Astrocyte of the cerebellum (primary cell): ENCODE measurements around the gene TSPO2.

ENCODE experiments used
- DNase-seq: peaks from one replicate; pipeline ENCODE4 v3.0.0-alpha.2; 2011; ENCODE audit warnings: low read depth
- H3K4me3 ChIP-seq: 2 replicates; pipeline ENCODE4 v1.5.1; 2011; ENCODE audit warnings: mild to moderate bottlenecking, low read depth, low read length, moderate library complexity
- in situ Hi-C: cut with HindIII; loops from 2 replicates; pipeline ENCODE4 v1.10.0; 2017; ENCODE audit warnings: low sequenced_read_pairs
- TF ChIP-seq, protein P1 (sequence below): IDR thresholded peaks from 2 replicates; pipeline ENCODE4 v1.5.1; 2012; ENCODE audit warnings: low read length, low read depth, moderate library complexity, mild to moderate bottlenecking; ENCODE audit errors: missing control alignments

The TSPO2 gene

DNA sequence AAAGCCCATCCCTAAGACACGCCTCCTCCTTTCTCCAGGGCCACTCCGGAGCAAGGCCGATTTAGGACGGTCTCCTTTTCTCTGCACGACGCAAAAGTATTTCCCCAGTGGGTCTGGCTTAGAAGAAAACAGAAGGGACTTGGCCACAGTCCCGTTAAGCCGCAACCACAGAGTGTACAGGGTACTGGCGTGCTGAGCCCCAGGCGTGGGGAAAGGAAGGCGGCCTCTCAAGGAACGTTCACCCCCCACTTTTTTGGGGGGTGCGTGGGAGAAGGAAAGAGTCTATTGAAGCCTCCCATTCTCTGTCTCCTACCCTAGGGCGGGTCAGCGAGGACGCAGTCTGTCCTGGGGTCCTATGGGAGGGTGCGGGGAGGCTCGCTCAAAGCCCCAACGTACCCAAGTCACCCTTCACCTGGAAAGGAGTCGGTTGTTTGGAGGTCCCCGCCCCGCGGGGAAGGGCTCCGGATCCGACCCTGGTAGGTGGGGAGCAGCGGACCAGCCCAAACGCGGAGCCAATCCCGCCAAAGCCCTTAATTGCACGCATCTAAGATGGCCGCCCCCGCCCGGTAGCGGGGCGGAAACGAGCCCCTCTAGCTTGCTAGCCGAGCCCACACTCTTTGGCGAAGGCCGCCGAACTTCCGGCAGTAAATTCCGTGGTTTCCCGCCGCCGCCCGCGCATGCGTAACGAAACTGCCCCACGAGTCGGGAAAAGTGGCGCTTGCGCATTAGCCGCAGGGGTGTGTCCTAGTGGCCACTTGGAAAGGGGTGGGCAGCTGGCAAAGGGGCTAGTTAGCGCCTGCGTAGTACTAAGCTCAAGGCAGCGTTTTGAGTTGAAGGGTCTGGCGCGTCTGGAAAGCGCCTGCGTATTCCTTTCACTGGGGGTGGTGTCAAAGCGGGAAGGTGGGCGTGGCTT lies 29.9 kb downstream of the TSPO2 start, which contains the start of gene OARD1:
Gene OARD1 (minus strand): TSS at position 434 of the 913 bp plus-strand sequence. CDS start 722 bp downstream, outside the sequence.
- TF ChIP-seq, protein P1, sequence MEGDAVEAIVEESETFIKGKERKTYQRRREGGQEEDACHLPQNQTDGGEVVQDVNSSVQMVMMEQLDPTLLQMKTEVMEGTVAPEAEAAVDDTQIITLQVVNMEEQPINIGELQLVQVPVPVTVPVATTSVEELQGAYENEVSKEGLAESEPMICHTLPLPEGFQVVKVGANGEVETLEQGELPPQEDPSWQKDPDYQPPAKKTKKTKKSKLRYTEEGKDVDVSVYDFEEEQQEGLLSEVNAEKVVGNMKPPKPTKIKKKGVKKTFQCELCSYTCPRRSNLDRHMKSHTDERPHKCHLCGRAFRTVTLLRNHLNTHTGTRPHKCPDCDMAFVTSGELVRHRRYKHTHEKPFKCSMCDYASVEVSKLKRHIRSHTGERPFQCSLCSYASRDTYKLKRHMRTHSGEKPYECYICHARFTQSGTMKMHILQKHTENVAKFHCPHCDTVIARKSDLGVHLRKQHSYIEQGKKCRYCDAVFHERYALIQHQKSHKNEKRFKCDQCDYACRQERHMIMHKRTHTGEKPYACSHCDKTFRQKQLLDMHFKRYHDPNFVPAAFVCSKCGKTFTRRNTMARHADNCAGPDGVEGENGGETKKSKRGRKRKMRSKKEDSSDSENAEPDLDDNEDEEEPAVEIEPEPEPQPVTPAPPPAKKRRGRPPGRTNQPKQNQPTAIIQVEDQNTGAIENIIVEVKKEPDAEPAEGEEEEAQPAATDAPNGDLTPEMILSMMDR, result no peak
- in situ Hi-C loops, result loop anchor here (25.0 kb wide), 1 partner anchor 1710 kb away; no protein-coding TSS in a partner anchor
- peak within 1 kb of the TSS; percentile 88 for H3K4me3 ChIP-seq

DNA sequence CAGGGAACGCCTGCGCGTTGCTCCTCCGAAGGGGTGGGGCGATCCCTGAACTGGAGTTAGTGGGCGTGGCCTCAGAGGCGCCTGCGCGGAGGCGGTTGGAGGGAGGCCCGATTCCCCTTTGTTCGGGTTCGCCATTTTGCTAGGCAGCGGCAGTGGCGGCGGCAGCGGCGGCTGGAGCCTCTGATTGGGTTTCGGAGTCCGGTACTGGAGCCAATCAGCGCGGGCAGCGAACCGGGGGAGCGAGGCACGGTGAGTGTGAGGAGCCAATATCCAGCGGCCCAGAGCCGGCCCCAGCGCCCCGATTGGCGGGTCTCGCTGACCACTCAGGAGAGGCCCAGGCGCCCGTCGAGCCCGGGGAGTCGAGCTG lies 30.6 kb downstream of the TSPO2 start, which contains the start of gene NFYA:
Gene NFYA (plus strand): TSS at position 139 of the 367 bp plus-strand sequence. CDS start 6,116 bp downstream, outside the sequence.
- in situ Hi-C loops, result loop anchor here (25.0 kb wide), 1 partner anchor 1711 kb away; no protein-coding TSS in a partner anchor
- TF ChIP-seq, protein P1, result no peak
- DNase-seq, result no peak
- peak within 1 kb of the TSS; percentile 88 for H3K4me3 ChIP-seq

More for the DNA sequence above, 29.9 kb downstream of the TSPO2 start, which contains the start of gene OARD1:
- DNase-seq, result peak; percentile 99

DNA sequence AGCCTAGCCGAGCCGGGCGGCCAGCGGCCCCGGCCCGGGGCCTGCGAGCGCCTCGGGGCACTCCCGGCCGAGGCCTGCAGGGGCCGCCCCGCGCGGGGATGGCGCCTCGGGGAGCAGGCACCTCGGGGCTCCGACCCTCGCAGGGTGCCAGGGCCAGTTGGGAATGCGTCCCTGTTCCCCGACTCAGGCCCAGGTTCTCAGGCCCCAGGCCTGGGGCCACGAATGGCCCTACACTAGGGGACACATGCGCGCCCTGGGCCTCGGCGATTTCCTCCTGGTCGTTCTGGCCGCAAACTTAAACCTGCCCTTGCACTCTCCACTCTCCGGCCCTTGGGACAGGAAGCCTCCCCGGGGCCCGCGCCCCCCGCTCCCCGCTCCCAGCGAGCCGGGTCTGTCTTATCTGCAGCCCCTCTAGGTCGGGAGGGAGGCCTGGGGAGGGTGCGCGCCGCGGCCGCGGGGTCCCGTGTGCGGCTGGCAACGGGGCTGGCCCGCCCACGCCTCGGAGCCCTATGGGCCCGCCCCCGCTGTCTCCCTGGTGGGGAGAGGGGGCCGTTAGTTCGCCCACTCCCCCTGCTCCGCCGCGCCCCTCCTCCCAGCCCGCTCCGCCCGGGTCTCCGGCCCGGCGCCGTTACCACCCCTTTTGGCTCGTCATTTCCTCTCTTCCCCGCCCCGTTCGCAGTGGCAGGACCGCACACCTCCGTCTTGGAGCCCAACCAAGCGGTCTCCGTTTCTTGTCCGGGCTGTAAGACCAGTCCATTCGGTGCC lies 31.1 kb downstream of the TSPO2 start:
- peak overlapping the region; percentile 88 for H3K4me3 ChIP-seq
- in situ Hi-C loops, result loop anchor here (25.0 kb wide), 1 partner anchor 1711 kb away; no protein-coding TSS in a partner anchor
- DNase-seq, result peak; percentile 50
- TF ChIP-seq, protein P1, result peak; percentile 36

DNA sequence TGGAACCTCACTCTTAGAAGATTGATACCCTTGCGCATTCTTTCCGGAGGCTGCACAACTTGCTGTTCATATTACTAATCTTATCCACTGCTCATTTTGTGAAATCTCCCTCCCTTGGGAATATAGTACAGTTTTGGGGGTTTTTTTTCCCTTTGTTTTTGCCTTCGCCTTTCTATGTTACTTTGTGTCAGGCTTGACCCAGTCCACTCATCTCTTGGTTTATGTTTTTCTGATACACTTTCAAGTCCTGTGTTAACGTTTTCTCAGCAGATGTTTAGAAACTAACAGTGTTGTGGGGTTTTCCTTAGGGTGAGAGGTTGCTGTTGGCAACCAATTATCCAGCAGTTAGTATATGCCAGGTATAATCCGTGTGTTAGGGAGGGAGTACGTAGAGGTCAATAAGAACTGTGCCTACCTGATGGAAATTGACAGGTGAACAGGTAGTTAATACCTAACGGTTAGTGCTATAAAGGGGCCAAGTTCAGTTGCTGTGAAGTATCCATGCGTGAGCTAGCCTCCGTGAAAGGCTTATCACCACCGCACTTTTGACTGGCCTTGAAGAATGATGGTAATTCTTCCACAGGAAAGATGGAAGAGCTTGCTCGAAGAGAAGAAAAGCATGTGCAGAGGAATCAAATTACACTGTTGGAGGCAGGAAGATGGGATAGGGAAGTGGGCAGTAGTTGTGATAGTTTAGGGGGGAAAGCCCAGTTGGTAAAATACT lies 31.9 kb downstream of the TSPO2 start:
- no peak for DNase-seq
- in situ Hi-C loops, result loop anchor here (25.0 kb wide), 1 partner anchor 1712 kb away; no protein-coding TSS in a partner anchor
- TF ChIP-seq, protein P1, result no peak
- H3K4me3 ChIP-seq, result peak overlapping the region; percentile 88

DNA sequence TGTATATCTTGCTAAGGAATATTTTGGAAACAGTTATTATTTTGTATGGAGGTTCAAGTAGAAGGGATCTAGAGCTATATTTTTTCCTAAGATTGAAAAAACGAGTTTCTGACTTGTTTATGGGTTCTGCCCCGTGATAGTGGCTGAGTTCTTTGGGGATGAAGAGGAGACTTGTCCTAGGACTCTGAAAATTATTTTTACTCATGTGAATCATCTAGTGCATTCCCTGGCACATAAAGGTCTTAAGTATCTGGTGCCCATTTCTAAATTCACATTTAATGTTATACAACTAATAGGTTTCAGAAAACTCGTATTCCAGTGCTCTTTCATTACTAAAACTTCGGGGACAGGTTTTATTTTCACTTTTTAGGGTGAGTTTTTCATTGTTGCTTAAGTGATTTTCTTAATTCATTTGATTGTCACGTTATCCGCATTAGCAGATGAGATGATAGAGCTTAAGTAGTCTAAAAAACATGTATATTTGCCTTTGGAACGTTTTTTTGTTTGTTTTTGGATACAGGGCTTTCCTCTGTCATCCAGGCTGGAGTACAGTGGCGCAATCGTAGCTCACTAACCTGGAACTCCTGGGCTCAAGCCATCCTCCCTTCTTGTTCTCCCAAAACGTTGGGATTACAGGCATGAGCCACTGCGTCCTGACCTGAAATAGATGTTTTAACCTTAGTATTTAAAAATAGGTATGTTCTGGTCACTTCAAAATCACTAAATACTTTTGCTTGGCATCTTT lies 32.6 kb downstream of the TSPO2 start:
- DNase-seq, result no peak
- in situ Hi-C loops, result loop anchor here (25.0 kb wide), 1 partner anchor 1713 kb away; no protein-coding TSS in a partner anchor

More for the DNA sequence above, 32.6 kb downstream of the TSPO2 start:
- TF ChIP-seq, protein P1, result no peak
- H3K4me3 ChIP-seq, result peak overlapping the region; percentile 88
